GM21528 (cell line): ENCODE measurements around the gene HLTF.

Experiments used
- ATAC-seq: cut with Tn5 transposase; IDR thresholded peaks from one replicate; pipeline ENCODE4 v1.9.1; 2021; ENCODE audit warnings: mild to moderate bottlenecking, moderate library complexity; ENCODE audit not compliant: unreplicated experiment, low FRiP score

HLTF gene

GRCh38 chr3:149089395-149089794 is 3.1 kb upstream of the HLTF start:
- no peak for ATAC-seq

GRCh38 chr3:149087208-149087607 is 875 bp upstream of the HLTF start:
- no peak for ATAC-seq

GRCh38 chr3:149085828-149086231 is 503 bp downstream of the HLTF start:
- peak; percentile 47 for ATAC-seq

GRCh38 chr3:149081772-149082171 is 4.6 kb downstream of the HLTF start:
- no peak for ATAC-seq

GRCh38 chr3:149080699-149081091 is 5.6 kb downstream of the HLTF start:
- no peak for ATAC-seq

- no peak for ATAC-seq
Measured at GRCh38 chr3:149080011-149080698, 6.2 kb downstream of the HLTF start.

- ATAC-seq: no peak
Measured at GRCh38 chr3:149077628-149078027, 8.7 kb downstream of the HLTF start.

GRCh38 chr3:149067883-149068282 is 18.4 kb downstream of the HLTF start:
- ATAC-seq: no peak

- no peak for ATAC-seq
Measured at GRCh38 chr3:149061776-149062175, 24.6 kb downstream of the HLTF start.

GRCh38 chr3:149058602-149059001 is 27.7 kb downstream of the HLTF start:
- ATAC-seq: peak; percentile 86

GRCh38 chr3:149058198-149058597 is 28.1 kb downstream of the HLTF start:
- no peak for ATAC-seq

- no peak for ATAC-seq
Measured at GRCh38 chr3:149055575-149055974, 30.8 kb downstream of the HLTF start.

GRCh38 chr3:149044339-149045083 is 41.8 kb downstream of the HLTF start:
- no peak for ATAC-seq

GRCh38 chr3:149042789-149043386 is 43.4 kb downstream of the HLTF start:
- ATAC-seq: peak; percentile 89

- no peak for ATAC-seq
Measured at GRCh38 chr3:149038322-149038721, 48.0 kb downstream of the HLTF start.

GRCh38 chr3:149037684-149038083 is 48.6 kb downstream of the HLTF start:
- ATAC-seq: no peak

GRCh38 chr3:149031096-149031495 is 55.2 kb downstream of the HLTF start:
- ATAC-seq: no peak

- no peak for ATAC-seq
Measured at GRCh38 chr3:149026718-149027117, 59.6 kb downstream of the HLTF start.

- ATAC-seq: no peak
Measured at GRCh38 chr3:149023951-149024350, 62.4 kb downstream of the HLTF start.

GRCh38 chr3:149021830-149022229 is 64.5 kb downstream of the HLTF start:
- no peak for ATAC-seq

- no peak for ATAC-seq
Measured at GRCh38 chr3:149020839-149021252, 65.5 kb downstream of the HLTF start.
